HepG2 (cell line): ENCODE data around the gene PCDHGA1. TPM values are rescaled to one million over a fixed set of nuclear protein-coding genes. Genes with fewer than 3 reads are reported as not detected.
A peak's percentile ranks its signal among the peaks of the same experiment; 100 is the strongest.

ENCODE experiments used
- CBFB ChIP-seq: sonication (generic); formaldehyde crosslinking; IDR thresholded peaks from 2 replicates; pipeline ENCODE4 v1.4.0; 2020; ENCODE audit warnings: missing genetic modification reagents
- CC2D1A ChIP-seq: sonication (generic); formaldehyde crosslinking; IDR thresholded peaks from 2 replicates; pipeline ENCODE4 v1.8.1; 2023; ENCODE audit warnings: mild to moderate bottlenecking, missing genetic modification reagents
- CEBPZ ChIP-seq: IDR thresholded peaks from 2 replicates; pipeline ENCODE4 v1.6.1; 2012; ENCODE audit warnings: low read length, improper control_type of control experiment
- ETV6 ChIP-seq: sonication (generic); formaldehyde crosslinking; conservative IDR thresholded peaks from 2 replicates; pipeline ENCODE4 v1.4.0; 2020; ENCODE audit warnings: missing genetic modification reagents
- KDM6A ChIP-seq: IDR thresholded peaks from 2 replicates; pipeline ENCODE4 v1.6.1; 2016; ENCODE audit warnings: low read depth
- MZF1 ChIP-seq: sonication (generic); formaldehyde crosslinking; IDR thresholded peaks from 2 replicates; pipeline ENCODE4 v1.8.1; 2023; ENCODE audit warnings: mild to moderate bottlenecking, missing genetic modification reagents, borderline replicate concordance
- SRY ChIP-seq: sonication (generic); formaldehyde crosslinking; IDR thresholded peaks from 2 replicates; pipeline ENCODE4 v1.8.0; 2022; ENCODE audit warnings: mild to moderate bottlenecking, missing genetic modification reagents
- TARDBP ChIP-seq: sonication (generic); formaldehyde crosslinking; IDR thresholded peaks from 2 replicates; pipeline ENCODE4 v1.8.0; 2022; ENCODE audit warnings: mild to moderate bottlenecking, missing genetic modification reagents
- YEATS4 ChIP-seq: sonication (generic); formaldehyde crosslinking; IDR thresholded peaks from 2 replicates; pipeline ENCODE4 v1.4.0; 2020; ENCODE audit warnings: missing genetic modification reagents, borderline replicate concordance
- ZNF101 ChIP-seq: sonication (generic); formaldehyde crosslinking; IDR thresholded peaks from 2 replicates; pipeline ENCODE4 v1.4.0; 2020; ENCODE audit warnings: mild to moderate bottlenecking, low read depth, missing genetic modification reagents, borderline replicate concordance
- ZNF234 ChIP-seq: sonication (generic); formaldehyde crosslinking; conservative IDR thresholded peaks from 2 replicates; pipeline ENCODE4 v1.5.1; 2020; ENCODE audit warnings: mild to moderate bottlenecking, missing genetic modification reagents
- ZNF7 ChIP-seq: IDR thresholded peaks from 2 replicates; pipeline ENCODE4 v1.6.1; 2016; ENCODE audit warnings: missing biosample characterization, missing genetic modification reagents
- ZNF792 ChIP-seq: IDR thresholded peaks from 2 replicates; pipeline ENCODE4 v1.6.1; 2016
- polyA plus RNA-seq, 8 experiments: library from polyadenylated mRNA; depleted of rRNA in 3 of 8; stranded (reverse) in 7 of 8; unstranded in 1 of 8; fragments of >200 nt; fragmentation: Illumina TruSeq in 4 of 8; extraction: Trizol in 4 of 8; gene quantifications; 2 replicates each; pipeline versions ENCODE4 v1.2.1 to v1.2.3, GENCODE V29; 2011 to 2016; ENCODE audit warnings: low read depth in 4 of 8, missing spikeins in 1 of 8, mixed read lengths in 1 of 8; ENCODE audit not compliant: insufficient read depth in 1 of 8
- total RNA-seq, 5 experiments: library from RNA; depleted of rRNA; stranded (reverse); fragments of >200 nt; fragmentation: Illumina TruSeq; extraction: Trizol; gene quantifications; 2 replicates each; pipeline ENCODE4 v1.2.3, GENCODE V29; 2016; ENCODE audit warnings: low read depth in 1 of 5
- TF ChIP-seq, protein P1 (sequence below): fragments of 450-650 bp; IDR thresholded peaks from 2 replicates; pipeline ENCODE4 v1.6.1; 2016
- TF ChIP-seq, protein P2 (sequence below): sonication (generic); formaldehyde crosslinking; IDR thresholded peaks from 2 replicates; pipeline ENCODE4 v1.4.0; 2020; ENCODE audit warnings: mild to moderate bottlenecking, missing genetic modification reagents
- TF ChIP-seq, protein P3 (sequence below): sonication (generic); formaldehyde crosslinking; IDR thresholded peaks from 2 replicates; pipeline ENCODE4 v1.5.0; 2020; ENCODE audit warnings: mild to moderate bottlenecking, missing genetic modification reagents, borderline replicate concordance
- TF ChIP-seq, protein P4 (sequence below), 2 experiments: IDR thresholded peaks; 2 replicates each; pipeline ENCODE4 v1.6.1; 2011 to 2012; ENCODE audit warnings: low read length in 2 of 2, borderline replicate concordance in 1 of 2, low read depth in 1 of 2, mild to moderate bottlenecking in 1 of 2, moderate library complexity in 1 of 2

The PCDHGA1 gene
- total and polyA plus RNA-seq, 2 of the 13 experiments (the other 11 are each of a cell fraction or from before 2014, with no cell fraction given) = 0.31 to 0.40 TPM

GRCh38 chr5:141524604-141525597 is 194.6 kb downstream of the PCDHGA1 start (continued):
- TF ChIP-seq MZF1 (CRISPR knock-in tag) = no peak
- no peak for TF ChIP-seq KDM6A (CRISPR knock-in tag)
- TF ChIP-seq, protein P1, sequence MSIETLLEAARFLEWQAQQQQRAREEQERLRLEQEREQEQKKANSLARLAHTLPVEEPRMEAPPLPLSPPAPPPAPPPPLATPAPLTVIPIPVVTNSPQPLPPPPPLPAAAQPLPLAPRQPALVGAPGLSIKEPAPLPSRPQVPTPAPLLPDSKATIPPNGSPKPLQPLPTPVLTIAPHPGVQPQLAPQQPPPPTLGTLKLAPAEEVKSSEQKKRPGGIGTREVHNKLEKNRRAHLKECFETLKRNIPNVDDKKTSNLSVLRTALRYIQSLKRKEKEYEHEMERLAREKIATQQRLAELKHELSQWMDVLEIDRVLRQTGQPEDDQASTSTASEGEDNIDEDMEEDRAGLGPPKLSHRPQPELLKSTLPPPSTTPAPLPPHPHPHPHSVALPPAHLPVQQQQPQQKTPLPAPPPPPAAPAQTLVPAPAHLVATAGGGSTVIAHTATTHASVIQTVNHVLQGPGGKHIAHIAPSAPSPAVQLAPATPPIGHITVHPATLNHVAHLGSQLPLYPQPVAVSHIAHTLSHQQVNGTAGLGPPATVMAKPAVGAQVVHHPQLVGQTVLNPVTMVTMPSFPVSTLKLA = no peak
- 0 out of 2 replicates have a peak, but pooled peaks have one; percentile 37 for TF ChIP-seq ZNF792 (CRISPR knock-in tag)
- no peak for TF ChIP-seq TARDBP (CRISPR knock-in tag)
- TF ChIP-seq, protein P2, sequence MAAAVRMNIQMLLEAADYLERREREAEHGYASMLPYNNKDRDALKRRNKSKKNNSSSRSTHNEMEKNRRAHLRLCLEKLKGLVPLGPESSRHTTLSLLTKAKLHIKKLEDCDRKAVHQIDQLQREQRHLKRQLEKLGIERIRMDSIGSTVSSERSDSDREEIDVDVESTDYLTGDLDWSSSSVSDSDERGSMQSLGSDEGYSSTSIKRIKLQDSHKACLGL = no peak
- peak; percentile 51; the same call in 1 of the 2 replicates for TF ChIP-seq YEATS4 (CRISPR knock-in tag)
- no peak for TF ChIP-seq ZNF101 (CRISPR knock-in tag)
- no peak for TF ChIP-seq ZNF234 (CRISPR knock-in tag)
- no peak for TF ChIP-seq ETV6 (CRISPR knock-in tag)
- no peak for TF ChIP-seq SRY (CRISPR knock-in tag)
- TF ChIP-seq ZNF7 (CRISPR knock-in tag) = no peak
- no peak for TF ChIP-seq CEBPZ
- TF ChIP-seq, protein P3, sequence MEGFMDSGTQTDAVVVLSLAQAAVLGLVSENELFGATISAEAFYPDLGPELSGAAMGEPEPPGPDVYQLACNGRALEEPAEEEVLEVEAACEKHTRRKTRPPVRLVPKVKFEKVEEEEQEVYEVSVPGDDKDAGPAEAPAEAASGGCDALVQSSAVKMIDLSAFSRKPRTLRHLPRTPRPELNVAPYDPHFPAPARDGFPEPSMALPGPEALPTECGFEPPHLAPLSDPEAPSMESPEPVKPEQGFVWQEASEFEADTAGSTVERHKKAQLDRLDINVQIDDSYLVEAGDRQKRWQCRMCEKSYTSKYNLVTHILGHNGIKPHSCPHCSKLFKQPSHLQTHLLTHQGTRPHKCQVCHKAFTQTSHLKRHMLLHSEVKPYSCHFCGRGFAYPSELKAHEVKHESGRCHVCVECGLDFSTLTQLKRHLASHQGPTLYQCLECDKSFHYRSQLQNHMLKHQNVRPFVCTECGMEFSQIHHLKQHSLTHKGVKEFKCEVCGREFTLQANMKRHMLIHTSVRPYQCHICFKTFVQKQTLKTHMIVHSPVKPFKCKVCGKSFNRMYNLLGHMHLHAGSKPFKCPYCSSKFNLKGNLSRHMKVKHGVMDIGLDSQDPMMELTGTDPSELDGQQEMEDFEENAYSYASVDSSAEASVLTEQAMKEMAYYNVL (CRISPR knock-in tag) = no peak
- TF ChIP-seq, protein P4, sequence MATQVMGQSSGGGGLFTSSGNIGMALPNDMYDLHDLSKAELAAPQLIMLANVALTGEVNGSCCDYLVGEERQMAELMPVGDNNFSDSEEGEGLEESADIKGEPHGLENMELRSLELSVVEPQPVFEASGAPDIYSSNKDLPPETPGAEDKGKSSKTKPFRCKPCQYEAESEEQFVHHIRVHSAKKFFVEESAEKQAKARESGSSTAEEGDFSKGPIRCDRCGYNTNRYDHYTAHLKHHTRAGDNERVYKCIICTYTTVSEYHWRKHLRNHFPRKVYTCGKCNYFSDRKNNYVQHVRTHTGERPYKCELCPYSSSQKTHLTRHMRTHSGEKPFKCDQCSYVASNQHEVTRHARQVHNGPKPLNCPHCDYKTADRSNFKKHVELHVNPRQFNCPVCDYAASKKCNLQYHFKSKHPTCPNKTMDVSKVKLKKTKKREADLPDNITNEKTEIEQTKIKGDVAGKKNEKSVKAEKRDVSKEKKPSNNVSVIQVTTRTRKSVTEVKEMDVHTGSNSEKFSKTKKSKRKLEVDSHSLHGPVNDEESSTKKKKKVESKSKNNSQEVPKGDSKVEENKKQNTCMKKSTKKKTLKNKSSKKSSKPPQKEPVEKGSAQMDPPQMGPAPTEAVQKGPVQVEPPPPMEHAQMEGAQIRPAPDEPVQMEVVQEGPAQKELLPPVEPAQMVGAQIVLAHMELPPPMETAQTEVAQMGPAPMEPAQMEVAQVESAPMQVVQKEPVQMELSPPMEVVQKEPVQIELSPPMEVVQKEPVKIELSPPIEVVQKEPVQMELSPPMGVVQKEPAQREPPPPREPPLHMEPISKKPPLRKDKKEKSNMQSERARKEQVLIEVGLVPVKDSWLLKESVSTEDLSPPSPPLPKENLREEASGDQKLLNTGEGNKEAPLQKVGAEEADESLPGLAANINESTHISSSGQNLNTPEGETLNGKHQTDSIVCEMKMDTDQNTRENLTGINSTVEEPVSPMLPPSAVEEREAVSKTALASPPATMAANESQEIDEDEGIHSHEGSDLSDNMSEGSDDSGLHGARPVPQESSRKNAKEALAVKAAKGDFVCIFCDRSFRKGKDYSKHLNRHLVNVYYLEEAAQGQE (IDR thresholded peaks at IDR 0.05; ENCODE audit: borderline replicate concordance in 1 of 2, low read depth in 1 of 2, low read length in 2 of 2) = no peak
- TF ChIP-seq CC2D1A (CRISPR knock-in tag) = no peak
- TF ChIP-seq CBFB (CRISPR knock-in tag) = no peak; the same call in 1 of the 2 replicates
